Dorsolateral prefrontal cortex (tissue), 118 donors: ENCODE data around the gene GNB5. TPM values are rescaled to one million over a fixed set of nuclear protein-coding genes. Genes with fewer than 3 reads are reported as not detected.

Experiments
- total RNA-seq, 120 experiments: library from RNA; stranded (reverse); gene quantifications; one replicate each; pipeline versions ENCODE4 v1.2.3 to v1.2.4, GENCODE V29; 2022

GNB5 gene
- total RNA-seq, 120 experiments from 2014 or later = 35.2 to 150 (median 106) TPM

Other genes starting within 250 kb of the GNB5 start
- 10 to 100 TPM; 14.3 to 35.5 (median 23.9) TPM for gene LEO1, start 219.6 kb downstream of the GNB5 start, total RNA-seq
- gene MAPK6, start 172.2 kb downstream of the GNB5 start, total RNA-seq = 10 to 100 TPM; 35.9 to 84.3 (median 57.8) TPM
- gene BCL2L10, start 78.6 kb downstream of the GNB5 start, total RNA-seq = 1 to 10 TPM in 36 of 120 experiments, under 1 TPM in 55, not detected in 29; 0.28 to 3.3 (median 0.89) TPM
- gene MYO5C, start 104.4 kb upstream of the GNB5 start, total RNA-seq = 10 to 100 TPM in 100 of 120 experiments, 1 to 10 TPM in 20; 5.9 to 29.2 (median 12.9) TPM